NCI-H146 (cell line): ENCODE results near the gene CDCA5.

Experiments used
- DNase-seq: peaks from one replicate; lab custom pipeline; 2025; lab: John Stamatoyannopoulos, UW

CDCA5 gene

GRCh38 chr11:65071907-65072630, 11.8 kb downstream of the CDCA5 start:
- DNase-seq: no peak

- no peak for DNase-seq
Measured at GRCh38 chr11:65069217-65069616, 14.6 kb downstream of the CDCA5 start.

GRCh38 chr11:65067446-65067845, 16.4 kb downstream of the CDCA5 start:
- no peak for DNase-seq

- peak; percentile 95 for DNase-seq
Measured at GRCh38 chr11:65066805-65067291, 17.0 kb downstream of the CDCA5 start.

GRCh38 chr11:65066315-65066714, 17.5 kb downstream of the CDCA5 start:
- peak; percentile 56 for DNase-seq

GRCh38 chr11:65065851-65066250, 18.0 kb downstream of the CDCA5 start:
- no peak for DNase-seq

GRCh38 chr11:65064847-65065240, 19.0 kb downstream of the CDCA5 start:
- no peak for DNase-seq

GRCh38 chr11:65063532-65063931, 20.3 kb downstream of the CDCA5 start:
- DNase-seq: no peak

- DNase-seq: no peak
Measured at GRCh38 chr11:65060913-65061408, 22.9 kb downstream of the CDCA5 start.

- no peak for DNase-seq
Measured at GRCh38 chr11:65059959-65060824, 23.6 kb downstream of the CDCA5 start.

GRCh38 chr11:65059523-65059922, 24.3 kb downstream of the CDCA5 start:
- DNase-seq: no peak

- peak; percentile 75 for DNase-seq
Measured at GRCh38 chr11:65058419-65059054, 25.3 kb downstream of the CDCA5 start, which contains the start of gene NAALADL1. TSS of gene NAALADL1 (minus strand) at chr11:65058553. CDS start at chr11:65058521, 32 bp downstream.

- DNase-seq: peak; percentile 92
Measured at GRCh38 chr11:65058012-65058411, 25.8 kb downstream of the CDCA5 start.

GRCh38 chr11:65057526-65057925, 26.3 kb downstream of the CDCA5 start:
- DNase-seq: no peak

GRCh38 chr11:65056999-65057398, 26.8 kb downstream of the CDCA5 start:
- DNase-seq: no peak

GRCh38 chr11:65055538-65055937, 28.3 kb downstream of the CDCA5 start:
- no peak for DNase-seq

GRCh38 chr11:65053827-65054508, 29.9 kb downstream of the CDCA5 start:
- DNase-seq: no peak

GRCh38 chr11:65051398-65051858, 32.4 kb downstream of the CDCA5 start:
- no peak for DNase-seq

GRCh38 chr11:65047581-65048422, 36.0 kb downstream of the CDCA5 start:
- DNase-seq: no peak

GRCh38 chr11:65045728-65046127, 38.1 kb downstream of the CDCA5 start:
- no peak for DNase-seq

GRCh38 chr11:65045061-65045460, 38.8 kb downstream of the CDCA5 start:
- DNase-seq: no peak
